Osteocyte (in vitro differentiated cells): ENCODE results near the gene PGAP1. TPM values are rescaled to one million over a fixed set of nuclear protein-coding genes. Genes with fewer than 3 reads are reported as not detected.

Source experiments
- DNase-seq: peaks from one replicate; pipeline ENCODE4 v3.0.0; 2021; ENCODE audit warnings: mixed read lengths; ENCODE audit not compliant: unreplicated experiment; ENCODE audit errors: extremely low spot score
- H3K27ac Mint-ChIP-seq: one replicate; pipeline ENCODE4 v1.8.0; 2021; ENCODE audit warnings: mild to moderate bottlenecking, mixed read lengths; ENCODE audit not compliant: unreplicated experiment
- H3K27me3 Mint-ChIP-seq: one replicate; pipeline ENCODE4 v1.8.0; 2021; ENCODE audit warnings: mixed read lengths; ENCODE audit not compliant: unreplicated experiment
- H3K36me3 Mint-ChIP-seq: one replicate; pipeline ENCODE4 v1.8.0; 2021; ENCODE audit warnings: mixed read lengths; ENCODE audit not compliant: unreplicated experiment
- H3K4me1 Mint-ChIP-seq: one replicate; pipeline ENCODE4 v1.8.0; 2021; ENCODE audit warnings: mixed read lengths; ENCODE audit not compliant: unreplicated experiment
- H3K4me3 Mint-ChIP-seq: one replicate; pipeline ENCODE4 v1.8.0; 2021; ENCODE audit warnings: mild to moderate bottlenecking, moderate library complexity, mixed read lengths; ENCODE audit not compliant: unreplicated experiment
- H3K9me3 Mint-ChIP-seq: one replicate; pipeline ENCODE4 v1.8.0; 2021; ENCODE audit warnings: mixed read lengths; ENCODE audit not compliant: unreplicated experiment
- total RNA-seq: library from RNA; stranded (reverse); gene quantifications from 2 replicates; pipeline ENCODE4 v1.2.1, GENCODE V29; 2021
- TF ChIP-seq, protein P1 (sequence below): fragments of 200-600 bp; sonication (generic); IDR thresholded peaks from 2 replicates; pipeline ENCODE4 v1.5.0; 2021; ENCODE audit warnings: antibody characterized with exemption, mild to moderate bottlenecking, moderate library complexity

The PGAP1 gene
- total RNA-seq, 1 donor from 2014 or later = 22.4 TPM

DNA sequence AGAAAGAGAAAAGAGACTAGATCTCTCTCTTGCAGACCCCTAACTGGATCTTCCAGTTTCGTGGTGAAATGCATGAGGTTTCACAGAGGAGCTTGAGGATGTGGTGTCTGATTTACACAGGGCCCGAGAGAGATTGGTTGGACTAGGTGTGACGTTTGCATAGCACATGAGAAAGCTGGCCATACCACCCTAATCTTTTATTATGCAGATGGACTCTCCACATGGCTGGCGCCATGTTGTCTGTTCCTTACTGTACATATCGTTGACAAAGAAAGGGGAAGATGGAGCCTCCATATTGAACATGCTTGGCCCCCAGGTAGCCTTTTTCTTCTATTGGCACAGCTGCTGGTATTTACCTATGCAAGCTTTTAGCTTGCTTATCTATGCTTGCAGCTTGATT is 27.5 kb upstream of the PGAP1 start:
- no peak overlapping the region for H3K27ac Mint-ChIP-seq
- peaks cover 5% of the 10 kb centered on the region for H3K4me1 Mint-ChIP-seq
- no peak overlapping the region for H3K4me3 Mint-ChIP-seq
- TF ChIP-seq, protein P1, sequence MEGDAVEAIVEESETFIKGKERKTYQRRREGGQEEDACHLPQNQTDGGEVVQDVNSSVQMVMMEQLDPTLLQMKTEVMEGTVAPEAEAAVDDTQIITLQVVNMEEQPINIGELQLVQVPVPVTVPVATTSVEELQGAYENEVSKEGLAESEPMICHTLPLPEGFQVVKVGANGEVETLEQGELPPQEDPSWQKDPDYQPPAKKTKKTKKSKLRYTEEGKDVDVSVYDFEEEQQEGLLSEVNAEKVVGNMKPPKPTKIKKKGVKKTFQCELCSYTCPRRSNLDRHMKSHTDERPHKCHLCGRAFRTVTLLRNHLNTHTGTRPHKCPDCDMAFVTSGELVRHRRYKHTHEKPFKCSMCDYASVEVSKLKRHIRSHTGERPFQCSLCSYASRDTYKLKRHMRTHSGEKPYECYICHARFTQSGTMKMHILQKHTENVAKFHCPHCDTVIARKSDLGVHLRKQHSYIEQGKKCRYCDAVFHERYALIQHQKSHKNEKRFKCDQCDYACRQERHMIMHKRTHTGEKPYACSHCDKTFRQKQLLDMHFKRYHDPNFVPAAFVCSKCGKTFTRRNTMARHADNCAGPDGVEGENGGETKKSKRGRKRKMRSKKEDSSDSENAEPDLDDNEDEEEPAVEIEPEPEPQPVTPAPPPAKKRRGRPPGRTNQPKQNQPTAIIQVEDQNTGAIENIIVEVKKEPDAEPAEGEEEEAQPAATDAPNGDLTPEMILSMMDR = no peak
- no peak for DNase-seq
- no peaks in the 10 kb centered on the region for H3K9me3 Mint-ChIP-seq
- peaks cover 6% of the 10 kb centered on the region for H3K27me3 Mint-ChIP-seq
- no peaks in the 10 kb centered on the region for H3K36me3 Mint-ChIP-seq

GRCh38 chr2:196952936-196953335 is 26.4 kb upstream of the PGAP1 start:
- DNase-seq = no peak
- TF ChIP-seq, protein P1 = no peak
- no peak overlapping the region for H3K27ac Mint-ChIP-seq

GRCh38 chr2:196951973-196952372 is 25.5 kb upstream of the PGAP1 start:
- Mint-ChIP-seq H3K36me3 (no peaks in the 10 kb centered on the region), H3K9me3 (no peaks in the 10 kb centered on the region), H3K27me3 (peaks cover 6% of the 10 kb centered on the region), H3K4me3 (no peak overlapping the region), H3K27ac (no peak overlapping the region), H3K4me1 (peaks cover 5% of the 10 kb centered on the region)
- no peak for DNase-seq
- TF ChIP-seq, protein P1 = no peak

More at GRCh38 chr2:196952936-196953335, 26.4 kb upstream of the PGAP1 start:
- peaks cover 6% of the 10 kb centered on the region for H3K27me3 Mint-ChIP-seq
- H3K4me3 Mint-ChIP-seq = no peak overlapping the region
- no peaks in the 10 kb centered on the region for H3K36me3 Mint-ChIP-seq
- H3K9me3 Mint-ChIP-seq = no peaks in the 10 kb centered on the region
- peaks cover 5% of the 10 kb centered on the region for H3K4me1 Mint-ChIP-seq

DNA sequence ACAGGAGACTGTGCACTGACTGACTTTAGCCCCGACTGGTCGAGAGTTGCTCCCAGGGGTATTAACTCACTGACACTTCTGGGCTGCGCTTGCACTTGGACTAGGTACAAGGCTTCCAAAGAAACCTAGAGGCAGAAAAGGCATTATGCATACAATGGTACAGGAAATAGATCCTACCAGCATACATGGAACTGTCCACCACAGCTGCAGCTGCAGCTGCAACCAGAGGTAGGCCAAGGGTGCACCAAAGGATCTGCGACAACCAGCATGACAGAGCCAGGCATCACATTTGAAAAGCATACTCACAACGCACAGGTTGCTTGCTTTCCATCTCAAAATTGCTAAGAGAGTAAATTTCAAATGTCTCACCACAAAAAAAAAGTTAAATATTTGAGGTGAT is 22.6 kb upstream of the PGAP1 start:
- no peak for DNase-seq
- no peaks in the 10 kb centered on the region for H3K9me3 Mint-ChIP-seq
- no peak overlapping the region for H3K4me3 Mint-ChIP-seq
- no peaks in the 10 kb centered on the region for H3K36me3 Mint-ChIP-seq
- H3K27ac Mint-ChIP-seq = no peak overlapping the region
- H3K4me1 Mint-ChIP-seq = no peaks in the 10 kb centered on the region
- peaks cover 4% of the 10 kb centered on the region for H3K27me3 Mint-ChIP-seq
- TF ChIP-seq, protein P1 = no peak

GRCh38 chr2:196944570-196944969 is 18.1 kb upstream of the PGAP1 start:
- H3K36me3 Mint-ChIP-seq = no peaks in the 10 kb centered on the region
- no peak overlapping the region for H3K4me3 Mint-ChIP-seq
- DNase-seq = no peak
- no peak overlapping the region for H3K27ac Mint-ChIP-seq
- H3K27me3 Mint-ChIP-seq = no peaks in the 10 kb centered on the region
- H3K9me3 Mint-ChIP-seq = no peaks in the 10 kb centered on the region
- TF ChIP-seq, protein P1 = no peak
- H3K4me1 Mint-ChIP-seq = no peaks in the 10 kb centered on the region
